GM21619 (cell line): ENCODE results near the gene WDR5.

Experiments
- ATAC-seq: cut with Tn5 transposase; IDR thresholded peaks from one replicate; pipeline ENCODE4 v1.9.1; 2021; ENCODE audit not compliant: unreplicated experiment

Gene WDR5

GRCh38 chr9:134186471-134187109 lies 50.7 kb downstream of the WDR5 start:
- ATAC-seq: no peak

GRCh38 chr9:134187110-134187531 lies 51.2 kb downstream of the WDR5 start:
- ATAC-seq: no peak

GRCh38 chr9:134187891-134188385 lies 52.1 kb downstream of the WDR5 start:
- no peak for ATAC-seq

GRCh38 chr9:134188386-134189144 lies 52.7 kb downstream of the WDR5 start:
- ATAC-seq: no peak

- ATAC-seq: no peak
Observed at GRCh38 chr9:134189145-134189469, 53.2 kb downstream of the WDR5 start.

- no peak for ATAC-seq
Observed at GRCh38 chr9:134189470-134190231, 53.8 kb downstream of the WDR5 start.

GRCh38 chr9:134190232-134191121 lies 54.6 kb downstream of the WDR5 start:
- no peak for ATAC-seq

- ATAC-seq: no peak
Observed at GRCh38 chr9:134191455-134192209, 55.8 kb downstream of the WDR5 start.

- no peak for ATAC-seq
Observed at GRCh38 chr9:134192311-134192950, 56.5 kb downstream of the WDR5 start.

- ATAC-seq: no peak
Observed at GRCh38 chr9:134192951-134193731, 57.3 kb downstream of the WDR5 start.

GRCh38 chr9:134193912-134194535 lies 58.1 kb downstream of the WDR5 start:
- no peak for ATAC-seq

GRCh38 chr9:134195558-134195957 lies 59.7 kb downstream of the WDR5 start:
- no peak for ATAC-seq

- no peak for ATAC-seq
Observed at GRCh38 chr9:134196911-134197310, 61.0 kb downstream of the WDR5 start.

GRCh38 chr9:134198791-134199190 lies 62.9 kb downstream of the WDR5 start:
- ATAC-seq: no peak

- ATAC-seq: no peak
Observed at GRCh38 chr9:134200730-134201129, 64.8 kb downstream of the WDR5 start.

- ATAC-seq: no peak
Observed at GRCh38 chr9:134203224-134203623, 67.3 kb downstream of the WDR5 start.

GRCh38 chr9:134204041-134204440 lies 68.2 kb downstream of the WDR5 start:
- ATAC-seq: no peak

- ATAC-seq: no peak
Observed at GRCh38 chr9:134204991-134205578, 69.2 kb downstream of the WDR5 start.
